SK-N-SH treated with all-trans-retinoic acid at 6 μM for 48 hours (cell line): ENCODE data around the gene CACNA1G.

ENCODE experiments used
- ATAC-seq: fragments of 200-7000 bp; cut with Tn5 transposase; 3 replicates; pipeline ENCODE4 v1.9.1; 2020; ENCODE audit warnings: mild to moderate bottlenecking, moderate library complexity
- ARNTL ChIP-seq: fragments of 450-650 bp; formaldehyde crosslinking; IDR thresholded peaks from 2 replicates; pipeline ENCODE4 v1.5.0; 2020; ENCODE audit warnings: low read depth, mild to moderate bottlenecking, moderate library complexity, borderline replicate concordance
- BACH2 ChIP-seq: fragments of 250-450 bp; sonication (Bioruptor Pico); IDR thresholded peaks from 2 replicates; pipeline ENCODE4 v1.9.0; 2021; ENCODE audit warnings: mild to moderate bottlenecking, borderline replicate concordance
- CREB5 ChIP-seq: fragments of 250-450 bp; sonication (Bioruptor Pico); IDR thresholded peaks from 2 replicates; pipeline ENCODE4 v1.5.1; 2020; ENCODE audit warnings: low read depth, mild to moderate bottlenecking, moderate library complexity
- CSDC2 ChIP-seq: fragments of 250-450 bp; sonication (Bioruptor Pico); IDR thresholded peaks from 2 replicates; pipeline ENCODE4 v1.5.0; 2020; ENCODE audit warnings: mild to moderate bottlenecking, moderate library complexity
- CSRNP3 ChIP-seq: fragments of 250-450 bp; sonication (Bioruptor Pico); IDR thresholded peaks from 2 replicates; pipeline ENCODE4 v1.5.1; 2021; ENCODE audit warnings: mild to moderate bottlenecking, moderate library complexity
- ESRRG ChIP-seq: fragments of 250-450 bp; sonication (Bioruptor Pico); IDR thresholded peaks from 2 replicates; pipeline ENCODE4 v1.6.1; 2021; ENCODE audit warnings: mild to moderate bottlenecking
- GLIS3 ChIP-seq: fragments of 250-450 bp; sonication (Bioruptor Pico); IDR thresholded peaks from 2 replicates; pipeline ENCODE4 v1.5.0; 2020; ENCODE audit warnings: mild to moderate bottlenecking, moderate library complexity
- ISL1 ChIP-seq: fragments of 250-450 bp; sonication (Bioruptor Pico); IDR thresholded peaks from 2 replicates; pipeline ENCODE4 v2.1.2; 2022; ENCODE audit warnings: mild to moderate bottlenecking, moderate library complexity
- OSR1 ChIP-seq: fragments of 250-450 bp; sonication (Bioruptor Pico); IDR thresholded peaks from 2 replicates; pipeline ENCODE4 v1.8.0; 2022; ENCODE audit warnings: moderate library complexity, mild to moderate bottlenecking, inconsistent platforms
- PATZ1 ChIP-seq: fragments of 250-450 bp; sonication (Bioruptor Pico); IDR thresholded peaks from 2 replicates; pipeline ENCODE4 v1.8.0; 2020; ENCODE audit warnings: mild to moderate bottlenecking, moderate library complexity, borderline replicate concordance
- POU6F1 ChIP-seq: fragments of 250-450 bp; sonication (Bioruptor Pico); IDR thresholded peaks from 2 replicates; pipeline ENCODE4 v1.8.0; 2021; ENCODE audit warnings: low read depth, mild to moderate bottlenecking, moderate library complexity, borderline replicate concordance
- PPARA ChIP-seq: fragments of 250-450 bp; sonication (Bioruptor Pico); IDR thresholded peaks from 2 replicates; pipeline ENCODE4 v1.5.0; 2020; ENCODE audit warnings: mild to moderate bottlenecking, borderline replicate concordance
- RARB ChIP-seq: fragments of 250-450 bp; sonication (Bioruptor Pico); IDR thresholded peaks from 2 replicates; pipeline ENCODE4 v1.8.0; 2021; ENCODE audit warnings: mild to moderate bottlenecking, moderate library complexity
- SNAI2 ChIP-seq: fragments of 250-450 bp; sonication (Bioruptor Pico); IDR thresholded peaks from 2 replicates; pipeline ENCODE4 v1.5.0; 2020; ENCODE audit warnings: mild to moderate bottlenecking, moderate library complexity
- TCF4 ChIP-seq: fragments of 250-450 bp; sonication (Bioruptor Pico); IDR thresholded peaks from 2 replicates; pipeline ENCODE4 v1.8.0; 2021; ENCODE audit warnings: mild to moderate bottlenecking, moderate library complexity, borderline replicate concordance
- TOX ChIP-seq: fragments of 250-450 bp; sonication (Bioruptor Pico); IDR thresholded peaks from 2 replicates; pipeline ENCODE4 v1.8.0; 2021; ENCODE audit warnings: mild to moderate bottlenecking, moderate library complexity, borderline replicate concordance
- TSHZ2 ChIP-seq: fragments of 250-450 bp; sonication (Bioruptor Pico); IDR thresholded peaks from 2 replicates; pipeline ENCODE4 v1.5.0; 2020; ENCODE audit warnings: mild to moderate bottlenecking, moderate library complexity
- ZC3H10 ChIP-seq: fragments of 250-450 bp; sonication (Bioruptor Pico); IDR thresholded peaks from 2 replicates; pipeline ENCODE4 v1.5.1; 2021; ENCODE audit warnings: mild to moderate bottlenecking, moderate library complexity
- ZFP3 ChIP-seq: fragments of 250-450 bp; sonication (Bioruptor Pico); IDR thresholded peaks from 2 replicates; pipeline ENCODE4 v1.5.0; 2020; ENCODE audit warnings: mild to moderate bottlenecking, moderate library complexity
- ZFP30 ChIP-seq: fragments of 450-650 bp; formaldehyde crosslinking; IDR thresholded peaks from 2 replicates; pipeline ENCODE4 v1.5.0; 2022; ENCODE audit warnings: mild to moderate bottlenecking, moderate library complexity
- ZNF565 ChIP-seq: fragments of 450-650 bp; formaldehyde crosslinking; conservative IDR thresholded peaks from 2 replicates; pipeline ENCODE4 v1.5.0; 2020; ENCODE audit warnings: low read depth, mild to moderate bottlenecking, moderate library complexity
- ZNF70 ChIP-seq: fragments of 450-650 bp; formaldehyde crosslinking; IDR thresholded peaks from 2 replicates; pipeline ENCODE4 v1.5.0; 2020; ENCODE audit warnings: mild to moderate bottlenecking, moderate library complexity
- ZNF8 ChIP-seq: fragments of 450-650 bp; formaldehyde crosslinking; IDR thresholded peaks from 2 replicates; pipeline ENCODE4 v1.5.0; 2020; ENCODE audit warnings: mild to moderate bottlenecking, moderate library complexity

Gene CACNA1G

GRCh38 chr17:50657054-50657453, 96.5 kb downstream of the CACNA1G start:
- no peak for TF ChIP-seq ARNTL
- no peak for TF ChIP-seq GLIS3 (CRISPR knock-in tag)
- TF ChIP-seq ZFP3 (CRISPR knock-in tag), result no peak
- no peak for TF ChIP-seq POU6F1 (CRISPR knock-in tag)
- no peak for TF ChIP-seq TSHZ2 (CRISPR knock-in tag)
- no peak for TF ChIP-seq BACH2 (CRISPR knock-in tag)
- TF ChIP-seq PATZ1 (CRISPR knock-in tag), result no peak
- no peak for TF ChIP-seq ZC3H10 (CRISPR knock-in tag)
- no peak for TF ChIP-seq ISL1 (CRISPR knock-in tag)
- TF ChIP-seq PPARA (CRISPR knock-in tag), result no peak
- TF ChIP-seq ZNF8 (CRISPR knock-in tag), result no peak
- no peak for TF ChIP-seq TOX
- no peak for TF ChIP-seq ZNF70 (CRISPR knock-in tag)
- no peak for TF ChIP-seq ESRRG (CRISPR knock-in tag)
- TF ChIP-seq SNAI2, result no peak
- no peak for TF ChIP-seq RARB (CRISPR knock-in tag)
- TF ChIP-seq OSR1, result no peak
- no peak for ATAC-seq

- ATAC-seq, result no peak
- TF ChIP-seq OSR1, result no peak
- no peak for TF ChIP-seq TOX
- TF ChIP-seq ZNF70 (CRISPR knock-in tag), result no peak
- TF ChIP-seq CSDC2 (CRISPR knock-in tag), result no peak
- no peak for TF ChIP-seq CREB5 (CRISPR knock-in tag)
- no peak for TF ChIP-seq RARB (CRISPR knock-in tag)
- TF ChIP-seq ZC3H10 (CRISPR knock-in tag), result no peak
- no peak for TF ChIP-seq PATZ1 (CRISPR knock-in tag)
- TF ChIP-seq ESRRG (CRISPR knock-in tag), result no peak
- no peak for TF ChIP-seq SNAI2
- no peak for TF ChIP-seq TSHZ2 (CRISPR knock-in tag)
- TF ChIP-seq ZNF565 (CRISPR knock-in tag), result no peak
- TF ChIP-seq TCF4 (CRISPR knock-in tag), result no peak
- TF ChIP-seq ZFP30 (CRISPR knock-in tag), result no peak
- TF ChIP-seq GLIS3 (CRISPR knock-in tag), result no peak
- TF ChIP-seq ARNTL, result no peak
- no peak for TF ChIP-seq CSRNP3 (CRISPR knock-in tag)
- no peak for TF ChIP-seq ZNF8 (CRISPR knock-in tag)
- no peak for TF ChIP-seq PPARA (CRISPR knock-in tag)
- no peak for TF ChIP-seq ISL1 (CRISPR knock-in tag)
Measured at GRCh38 chr17:50657627-50658026, 97.1 kb downstream of the CACNA1G start.
